K562 (cell line): ENCODE measurements around the gene MEA1. TPM values are rescaled to one million over a fixed set of nuclear protein-coding genes. Genes with fewer than 3 reads are reported as not detected.

Source experiments
- ARID2 ChIP-seq: fragments of 450-650 bp; IDR thresholded peaks from 2 replicates; pipeline ENCODE4 v1.6.1; 2017; ENCODE audit warnings: antibody characterized with exemption, mild to moderate bottlenecking
- CBX8 ChIP-seq: fragments of 200-600 bp; sonication (generic); IDR thresholded peaks from 2 replicates; pipeline ENCODE4 v1.6.1; 2012; ENCODE audit warnings: borderline replicate concordance, mixed run types, low read depth, mild to moderate bottlenecking, moderate library complexity, mixed read lengths, low read length, control low read depth, inconsistent platforms; ENCODE audit not compliant: poor library complexity, severe bottlenecking; ENCODE audit errors: extremely low read depth
- CREB1 ChIP-seq, 2 experiments: sonication (generic) in 1 of 2; formaldehyde crosslinking in 1 of 2; IDR thresholded peaks; 2 replicates each; pipeline versions ENCODE4 v1.6.1 to v1.8.0; 2012 to 2022; ENCODE audit warnings: inconsistent platforms in 1 of 2, mild to moderate bottlenecking in 1 of 2, missing genetic modification reagents in 1 of 2, moderate library complexity in 1 of 2
- HNRNPLL ChIP-seq: fragments of 200-400 bp; formaldehyde crosslinking; IDR thresholded peaks from 2 replicates; pipeline ENCODE4 v1.6.1; 2017; ENCODE audit warnings: low read length, low read depth, mild to moderate bottlenecking; ENCODE audit not compliant: poor library complexity, severe bottlenecking
- ILF3 ChIP-seq: fragments of 450-650 bp; IDR thresholded peaks from 2 replicates; pipeline ENCODE4 v1.6.1; 2018; ENCODE audit warnings: antibody characterized with exemption, mild to moderate bottlenecking, moderate library complexity, borderline replicate concordance
- MAZ ChIP-seq, 2 experiments: fragments of 450-650 bp in 1 of 2; sonication (generic) in 1 of 2; formaldehyde crosslinking; IDR thresholded peaks in 1 of 2; conservative IDR thresholded peaks in 1 of 2; 2 replicates each; pipeline versions ENCODE4 v1.4.0 to v1.5.0; 2020; ENCODE audit warnings: mild to moderate bottlenecking in 1 of 2, missing genetic modification reagents in 1 of 2
- SIN3A ChIP-seq, 2 experiments: fragments of 150-350 bp in 1 of 2; IDR thresholded peaks; 2 replicates each; pipeline ENCODE4 v1.6.1; 2011 to 2016; ENCODE audit warnings: borderline replicate concordance in 2 of 2, low read depth in 2 of 2, low read length in 2 of 2, mild to moderate bottlenecking in 2 of 2, moderate library complexity in 2 of 2; ENCODE audit not compliant: control insufficient read depth in 1 of 2
- polyA plus RNA-seq, 8 experiments: library from polyadenylated mRNA; depleted of rRNA in 4 of 8; stranded (reverse) in 5 of 8; unstranded in 3 of 8; fragments of >200 nt; fragmentation: Nextera tagmentation in 2 of 8; fragmentation: Illumina TruSeq in 1 of 8; extraction: Ambion mirVana in 2 of 8; extraction: Trizol in 1 of 8; gene quantifications; 2 replicates each; pipeline versions ENCODE4 v1.2.1 to v1.2.3, GENCODE V29; 2011 to 2014; ENCODE audit warnings: inconsistent platforms in 1 of 8, missing spikeins in 1 of 8
- total RNA-seq, 7 experiments: library from RNA; depleted of rRNA in 6 of 7; stranded (reverse); fragments of >200 nt in 6 of 7; fragmentation: Illumina TruSeq in 2 of 7; extraction: Trizol in 2 of 7; gene quantifications; 2 replicates each; pipeline versions ENCODE4 v1.2.1 to v1.2.3, GENCODE V29; 2011 to 2021; ENCODE audit warnings: low replicate concordance in 1 of 7
- TF ChIP-seq, protein P1 (sequence below): fragments of 450-650 bp; IDR thresholded peaks from 2 replicates; pipeline ENCODE4 v1.6.1; 2018; ENCODE audit not compliant: partially characterized antibody
- TF ChIP-seq, protein P2 (sequence below): sonication (generic); formaldehyde crosslinking; IDR thresholded peaks from 2 replicates; pipeline ENCODE4 v1.8.1; 2022; ENCODE audit warnings: missing genetic modification reagents
- TF ChIP-seq, protein P3 (sequence below), 2 experiments: fragments of 450-650 bp in 1 of 2; sonication (generic) in 1 of 2; formaldehyde crosslinking; conservative IDR thresholded peaks; 2 replicates each; pipeline versions ENCODE4 v1.4.0 to v1.8.1; 2020 to 2022; ENCODE audit warnings: mild to moderate bottlenecking in 1 of 2, missing genetic modification reagents in 1 of 2
- TF ChIP-seq, protein P4 (sequence below): fragments of 450-650 bp; conservative IDR thresholded peaks from 2 replicates; pipeline ENCODE4 v1.6.1; 2016; ENCODE audit warnings: missing genetic modification characterization, low read depth, mild to moderate bottlenecking, missing compliant biosample characterization, moderate library complexity
- TF ChIP-seq, protein P5 (sequence below): sonication (generic); formaldehyde crosslinking; IDR thresholded peaks from 2 replicates; pipeline ENCODE4 v1.8.0; 2022; ENCODE audit warnings: mild to moderate bottlenecking, low read depth, missing genetic modification reagents

Gene MEA1
- total and polyA plus RNA-seq, 9 of the 15 experiments (the other 6 are each of a cell fraction or from before 2014, with no cell fraction given) = 86.8 to 210 (median 152) TPM

DNA sequence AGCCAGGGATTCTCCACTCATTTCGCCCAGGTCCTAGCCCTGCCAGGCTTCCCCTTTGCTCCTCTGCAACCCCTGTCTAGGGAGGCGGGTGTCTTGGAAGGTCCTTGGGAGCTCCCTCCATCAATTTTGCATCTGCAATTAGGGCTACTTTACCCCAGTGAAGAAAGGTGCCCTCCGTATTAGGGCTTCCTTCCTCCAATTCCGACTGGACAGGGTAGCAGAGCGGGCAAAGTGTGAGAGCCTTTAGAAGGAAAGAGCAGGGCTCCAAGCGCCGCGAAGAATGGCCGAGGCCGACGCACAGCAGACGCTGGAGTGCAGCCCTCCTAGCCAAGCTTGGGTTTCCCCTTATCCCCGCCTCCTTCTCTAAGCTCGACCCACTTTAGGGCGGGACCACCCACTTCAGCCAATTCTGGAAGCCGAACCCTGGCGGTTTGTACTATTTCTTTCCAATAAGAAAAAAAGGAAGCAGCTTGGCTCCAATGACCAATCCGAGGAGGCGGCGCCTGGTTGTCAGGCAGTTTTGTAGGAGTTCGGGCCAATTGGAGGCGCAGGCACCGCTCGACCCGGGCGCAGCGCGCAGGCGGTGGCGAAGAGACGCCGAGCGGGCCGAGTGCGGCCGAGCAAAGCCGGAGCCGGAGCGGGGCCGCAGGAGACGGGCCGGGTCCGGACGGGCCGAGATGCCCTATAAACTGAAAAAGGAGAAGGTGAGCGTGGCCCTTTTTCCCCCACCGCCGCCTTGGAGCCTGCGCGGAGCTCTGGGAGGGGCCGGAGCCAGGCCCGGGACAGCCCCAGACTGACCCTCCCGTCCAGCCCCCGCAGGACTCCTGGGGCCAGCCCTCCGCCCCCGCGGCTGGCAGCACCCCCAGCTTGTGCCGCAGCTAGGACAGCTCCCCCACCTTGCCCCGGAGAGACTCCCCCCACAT lies 29.5 kb downstream of the MEA1 start, which contains the start of gene PPP2R5D (continued):
- no peak for TF ChIP-seq CBX8
- TF ChIP-seq SIN3A (IDR thresholded peaks at IDR 0.05; ENCODE audit: borderline replicate concordance in 2 of 2, control insufficient read depth in 1 of 2, low read depth in 2 of 2, low read length in 2 of 2) = no peak; a peak in 1 of 4 replicates
- no peak for TF ChIP-seq ARID2
- no peak for TF ChIP-seq ILF3
- peak; percentile 81 for TF ChIP-seq HNRNPLL
- TF ChIP-seq MAZ (CRISPR knock-in tag; conservative IDR thresholded peaks at IDR 0.05 in 1 of 2, IDR thresholded peaks at IDR 0.05 in 1 of 2) = peak; percentile 35 to 58
- TF ChIP-seq CREB1 (IDR thresholded peaks at IDR 0.05) = peak; percentile 49; the same call in 1 of the 2 replicates
- peak; percentile 59; the same call in 1 of the 2 replicates for TF ChIP-seq CREB1 (CRISPR knock-in tag; IDR thresholded peaks at IDR 0.05)
- TF ChIP-seq, protein P1, sequence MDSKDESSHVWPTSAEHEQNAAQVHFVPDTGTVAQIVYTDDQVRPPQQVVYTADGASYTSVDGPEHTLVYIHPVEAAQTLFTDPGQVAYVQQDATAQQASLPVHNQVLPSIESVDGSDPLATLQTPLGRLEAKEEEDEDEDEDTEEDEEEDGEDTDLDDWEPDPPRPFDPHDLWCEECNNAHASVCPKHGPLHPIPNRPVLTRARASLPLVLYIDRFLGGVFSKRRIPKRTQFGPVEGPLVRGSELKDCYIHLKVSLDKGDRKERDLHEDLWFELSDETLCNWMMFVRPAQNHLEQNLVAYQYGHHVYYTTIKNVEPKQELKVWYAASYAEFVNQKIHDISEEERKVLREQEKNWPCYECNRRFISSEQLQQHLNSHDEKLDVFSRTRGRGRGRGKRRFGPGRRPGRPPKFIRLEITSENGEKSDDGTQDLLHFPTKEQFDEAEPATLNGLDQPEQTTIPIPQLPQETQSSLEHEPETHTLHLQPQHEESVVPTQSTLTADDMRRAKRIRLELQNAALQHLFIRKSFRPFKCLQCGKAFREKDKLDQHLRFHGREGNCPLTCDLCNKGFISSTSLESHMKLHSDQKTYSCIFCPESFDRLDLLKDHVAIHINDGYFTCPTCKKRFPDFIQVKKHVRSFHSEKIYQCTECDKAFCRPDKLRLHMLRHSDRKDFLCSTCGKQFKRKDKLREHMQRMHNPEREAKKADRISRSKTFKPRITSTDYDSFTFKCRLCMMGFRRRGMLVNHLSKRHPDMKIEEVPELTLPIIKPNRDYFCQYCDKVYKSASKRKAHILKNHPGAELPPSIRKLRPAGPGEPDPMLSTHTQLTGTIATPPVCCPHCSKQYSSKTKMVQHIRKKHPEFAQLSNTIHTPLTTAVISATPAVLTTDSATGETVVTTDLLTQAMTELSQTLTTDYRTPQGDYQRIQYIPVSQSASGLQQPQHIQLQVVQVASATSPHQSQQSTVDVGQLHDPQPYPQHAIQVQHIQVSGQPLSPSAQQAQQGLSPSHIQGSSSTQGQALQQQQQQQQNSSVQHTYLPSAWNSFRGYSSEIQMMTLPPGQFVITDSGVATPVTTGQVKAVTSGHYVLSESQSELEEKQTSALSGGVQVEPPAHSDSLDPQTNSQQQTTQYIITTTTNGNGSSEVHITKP = peak; percentile 18
- TF ChIP-seq, protein P2, sequence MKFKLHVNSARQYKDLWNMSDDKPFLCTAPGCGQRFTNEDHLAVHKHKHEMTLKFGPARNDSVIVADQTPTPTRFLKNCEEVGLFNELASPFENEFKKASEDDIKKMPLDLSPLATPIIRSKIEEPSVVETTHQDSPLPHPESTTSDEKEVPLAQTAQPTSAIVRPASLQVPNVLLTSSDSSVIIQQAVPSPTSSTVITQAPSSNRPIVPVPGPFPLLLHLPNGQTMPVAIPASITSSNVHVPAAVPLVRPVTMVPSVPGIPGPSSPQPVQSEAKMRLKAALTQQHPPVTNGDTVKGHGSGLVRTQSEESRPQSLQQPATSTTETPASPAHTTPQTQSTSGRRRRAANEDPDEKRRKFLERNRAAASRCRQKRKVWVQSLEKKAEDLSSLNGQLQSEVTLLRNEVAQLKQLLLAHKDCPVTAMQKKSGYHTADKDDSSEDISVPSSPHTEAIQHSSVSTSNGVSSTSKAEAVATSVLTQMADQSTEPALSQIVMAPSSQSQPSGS (CRISPR knock-in tag) = no peak
- TF ChIP-seq, protein P3, sequence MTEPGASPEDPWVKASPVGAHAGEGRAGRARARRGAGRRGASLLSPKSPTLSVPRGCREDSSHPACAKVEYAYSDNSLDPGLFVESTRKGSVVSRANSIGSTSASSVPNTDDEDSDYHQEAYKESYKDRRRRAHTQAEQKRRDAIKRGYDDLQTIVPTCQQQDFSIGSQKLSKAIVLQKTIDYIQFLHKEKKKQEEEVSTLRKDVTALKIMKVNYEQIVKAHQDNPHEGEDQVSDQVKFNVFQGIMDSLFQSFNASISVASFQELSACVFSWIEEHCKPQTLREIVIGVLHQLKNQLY (CRISPR knock-in tag; conservative IDR thresholded peaks at IDR 0.05) = 0 out of 4 replicates have a peak, but pooled peaks of 1 of the 2 experiments have one; percentile 31
- TF ChIP-seq, protein P4, sequence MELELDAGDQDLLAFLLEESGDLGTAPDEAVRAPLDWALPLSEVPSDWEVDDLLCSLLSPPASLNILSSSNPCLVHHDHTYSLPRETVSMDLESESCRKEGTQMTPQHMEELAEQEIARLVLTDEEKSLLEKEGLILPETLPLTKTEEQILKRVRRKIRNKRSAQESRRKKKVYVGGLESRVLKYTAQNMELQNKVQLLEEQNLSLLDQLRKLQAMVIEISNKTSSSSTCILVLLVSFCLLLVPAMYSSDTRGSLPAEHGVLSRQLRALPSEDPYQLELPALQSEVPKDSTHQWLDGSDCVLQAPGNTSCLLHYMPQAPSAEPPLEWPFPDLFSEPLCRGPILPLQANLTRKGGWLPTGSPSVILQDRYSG (tag) = no peak
- TF ChIP-seq, protein P5, sequence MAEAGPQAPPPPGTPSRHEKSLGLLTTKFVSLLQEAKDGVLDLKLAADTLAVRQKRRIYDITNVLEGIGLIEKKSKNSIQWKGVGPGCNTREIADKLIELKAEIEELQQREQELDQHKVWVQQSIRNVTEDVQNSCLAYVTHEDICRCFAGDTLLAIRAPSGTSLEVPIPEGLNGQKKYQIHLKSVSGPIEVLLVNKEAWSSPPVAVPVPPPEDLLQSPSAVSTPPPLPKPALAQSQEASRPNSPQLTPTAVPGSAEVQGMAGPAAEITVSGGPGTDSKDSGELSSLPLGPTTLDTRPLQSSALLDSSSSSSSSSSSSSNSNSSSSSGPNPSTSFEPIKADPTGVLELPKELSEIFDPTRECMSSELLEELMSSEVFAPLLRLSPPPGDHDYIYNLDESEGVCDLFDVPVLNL (CRISPR knock-in tag) = peak; percentile 67; the same call in 1 of the 2 replicates
